ENCODE measurements around the gene PXK. TPM values are rescaled to one million over a fixed set of nuclear protein-coding genes. Genes with fewer than 3 reads are reported as not detected.
"Not testable (repeated sequence)": the region's sequence is repeated elsewhere in the genome, so short reads cannot be mapped to it uniquely, and the experiment has no call there.

The PXK gene
- 47.6 and 48.7 TPM in 2 replicates for total RNA-seq

DNA sequence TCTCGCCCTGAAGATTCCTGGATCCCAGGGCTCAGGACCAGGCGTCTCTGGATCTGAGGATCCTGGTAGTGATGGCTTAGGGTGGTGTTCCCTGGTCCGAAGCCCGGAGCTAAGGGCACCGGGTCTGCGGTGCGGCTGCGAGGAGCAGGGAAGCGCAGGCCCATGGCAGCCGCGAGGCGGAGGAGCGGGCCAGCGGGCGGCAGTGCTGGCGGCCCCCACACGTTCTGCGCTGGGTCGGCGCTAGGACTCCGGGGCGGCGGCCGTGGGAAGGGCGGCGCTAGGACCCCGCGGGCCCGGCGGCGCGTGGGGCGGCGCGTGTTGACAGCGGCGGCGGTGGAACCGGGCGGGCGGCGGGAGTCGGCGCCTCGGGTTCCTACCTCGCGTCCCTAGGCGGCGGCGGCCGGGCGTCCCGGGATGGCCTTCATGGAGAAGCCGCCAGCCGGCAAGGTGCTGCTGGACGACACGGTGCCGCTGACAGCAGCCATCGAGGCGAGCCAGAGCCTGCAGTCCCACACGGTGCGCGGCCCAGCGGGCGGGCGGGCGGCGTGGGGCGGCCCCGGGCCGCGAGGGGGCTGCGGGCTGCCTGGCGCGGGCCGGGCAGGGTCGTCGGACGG lies at the start of gene PXK:
Gene PXK (plus strand): TSS at position 318 of the 614 bp plus-strand sequence. CDS start 97 bp downstream, at position 415.
- Mint-ChIP-seq H3K4me1 (ENCODE audit: low read depth) (peaks cover 46% of the 10 kb centered on the region), H3K4me3 (ENCODE audit: low read depth) (peak within 1 kb of the TSS; percentile 100), H3K27ac (peak within 1 kb of the TSS; percentile 90), H3K9me3 (no peaks in the 10 kb centered on the region), H3K36me3 (ENCODE audit: low read depth) (peaks cover 17% of the 10 kb centered on the region), H3K27me3 (ENCODE audit: low read depth) (no peaks in the 10 kb centered on the region)
- DNase-seq (ENCODE audit: low spot score): peak; percentile 78
- intact Hi-C loops (cut with micrococcal nuclease): loop anchor here (1.0 to 10.0 kb wide), 2 partner anchors 8 to 52 kb away; no protein-coding TSS in a partner anchor

- H3K9me3 Mint-ChIP-seq: no peaks in the 10 kb centered on the region
- intact Hi-C loops (cut with micrococcal nuclease): no loop called here
- H3K27me3 Mint-ChIP-seq (ENCODE audit: low read depth): no peaks in the 10 kb centered on the region
- H3K4me3 Mint-ChIP-seq (ENCODE audit: low read depth): no peak overlapping the region
- peaks cover 28% of the 10 kb centered on the region for H3K36me3 Mint-ChIP-seq (ENCODE audit: low read depth)
- no peak for DNase-seq (ENCODE audit: low spot score)
- H3K4me1 Mint-ChIP-seq (ENCODE audit: low read depth): no peaks in the 10 kb centered on the region
- H3K27ac Mint-ChIP-seq: no peak overlapping the region
Measured at GRCh38 chr3:58285334-58285733, 47.4 kb upstream of the PXK start.

- no peak overlapping the region for H3K4me3 Mint-ChIP-seq (ENCODE audit: low read depth)
- peaks cover 29% of the 10 kb centered on the region for H3K36me3 Mint-ChIP-seq (ENCODE audit: low read depth)
- no peak overlapping the region for H3K27ac Mint-ChIP-seq
- intact Hi-C loops (cut with micrococcal nuclease): no loop called here
- H3K4me1 Mint-ChIP-seq (ENCODE audit: low read depth): no peaks in the 10 kb centered on the region
- no peaks in the 10 kb centered on the region for H3K27me3 Mint-ChIP-seq (ENCODE audit: low read depth)
- DNase-seq (ENCODE audit: low spot score): no peak
- no peaks in the 10 kb centered on the region for H3K9me3 Mint-ChIP-seq
Measured at GRCh38 chr3:58287354-58287753, 45.3 kb upstream of the PXK start.

DNA sequence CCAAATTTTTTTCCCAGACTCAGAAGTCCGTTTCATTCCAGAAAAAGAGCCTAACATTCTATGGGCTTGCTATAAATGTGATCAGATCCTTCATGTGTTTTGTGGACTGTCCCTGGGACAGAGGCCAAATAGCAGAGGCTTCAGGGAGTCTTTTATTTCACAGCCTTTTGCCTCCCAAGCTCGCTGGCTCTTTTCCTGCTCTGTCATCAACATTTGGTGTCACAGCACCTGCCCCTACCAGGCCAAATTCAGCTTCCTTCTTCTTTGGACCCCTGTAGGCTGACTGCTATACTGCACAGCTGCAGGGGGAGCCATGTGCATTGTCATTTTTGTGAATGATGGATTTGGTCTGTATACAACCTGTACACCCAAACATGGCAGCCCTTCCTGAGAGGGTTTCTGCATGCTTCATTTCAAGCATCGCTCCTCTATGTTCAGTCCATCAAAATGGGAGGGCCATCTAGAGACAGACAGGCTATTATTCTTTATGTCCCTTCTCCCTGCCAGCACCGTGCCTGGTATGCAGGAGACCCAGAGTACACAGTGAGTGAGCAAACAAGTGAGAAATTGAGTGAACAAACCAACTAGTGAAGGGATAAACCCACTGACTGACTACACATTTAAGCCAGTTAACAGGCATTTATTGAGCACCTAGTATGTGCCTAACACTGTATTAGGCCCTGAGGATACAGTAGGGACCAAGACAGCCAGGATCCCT lies 44.5 kb upstream of the PXK start:
- no peaks in the 10 kb centered on the region for H3K27me3 Mint-ChIP-seq (ENCODE audit: low read depth)
- H3K4me3 Mint-ChIP-seq (ENCODE audit: low read depth): no peak overlapping the region
- intact Hi-C loops (cut with micrococcal nuclease): no loop called here
- no peak for DNase-seq (ENCODE audit: low spot score)
- H3K36me3 Mint-ChIP-seq (ENCODE audit: low read depth): peaks cover 33% of the 10 kb centered on the region
- H3K4me1 Mint-ChIP-seq (ENCODE audit: low read depth): no peaks in the 10 kb centered on the region
- no peaks in the 10 kb centered on the region for H3K9me3 Mint-ChIP-seq
- no peak overlapping the region for H3K27ac Mint-ChIP-seq

GRCh38 chr3:58288964-58289613 lies 43.6 kb upstream of the PXK start:
- H3K9me3 Mint-ChIP-seq; H3K27me3 Mint-ChIP-seq (ENCODE audit: low read depth); H3K4me1 Mint-ChIP-seq (ENCODE audit: low read depth); intact Hi-C loops (cut with micrococcal nuclease); DNase-seq (ENCODE audit: low spot score); H3K4me3 Mint-ChIP-seq (ENCODE audit: low read depth); H3K27ac Mint-ChIP-seq: not testable (repeated sequence)
- H3K36me3 Mint-ChIP-seq (ENCODE audit: low read depth): peaks cover 36% of the 10 kb centered on the region

DNA sequence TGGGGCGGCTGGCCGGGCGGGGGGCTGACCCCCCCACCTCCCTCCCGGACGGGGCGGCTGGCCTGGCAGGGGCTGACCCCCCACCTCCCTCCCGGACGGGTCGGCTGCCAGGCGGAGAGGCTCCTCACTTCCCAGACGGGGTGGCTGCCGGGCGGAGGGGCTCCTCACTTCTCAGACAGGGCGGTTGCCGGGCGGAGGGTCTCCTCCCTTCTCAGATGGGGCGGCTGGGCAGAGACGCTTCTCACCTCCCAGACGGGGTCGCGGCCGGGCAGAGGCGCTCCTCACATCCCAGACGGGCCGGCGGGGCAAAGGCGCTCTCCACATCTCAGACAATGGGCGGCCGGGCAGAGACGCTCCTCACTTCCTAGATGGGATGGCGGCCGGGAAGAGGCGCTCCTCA lies 42.2 kb upstream of the PXK start:
- intact Hi-C loops (cut with micrococcal nuclease); H3K27ac Mint-ChIP-seq; H3K4me3 Mint-ChIP-seq (ENCODE audit: low read depth); H3K4me1 Mint-ChIP-seq (ENCODE audit: low read depth); DNase-seq (ENCODE audit: low spot score); H3K9me3 Mint-ChIP-seq; H3K27me3 Mint-ChIP-seq (ENCODE audit: low read depth): not testable (repeated sequence)
- H3K36me3 Mint-ChIP-seq (ENCODE audit: low read depth): peaks cover 29% of the 10 kb centered on the region

- H3K9me3 Mint-ChIP-seq: no peaks in the 10 kb centered on the region
- DNase-seq (ENCODE audit: low spot score): no peak
- intact Hi-C loops (cut with micrococcal nuclease): no loop called here
- no peaks in the 10 kb centered on the region for H3K27me3 Mint-ChIP-seq (ENCODE audit: low read depth)
- H3K4me1 Mint-ChIP-seq (ENCODE audit: low read depth): no peaks in the 10 kb centered on the region
- H3K36me3 Mint-ChIP-seq (ENCODE audit: low read depth): peaks cover 28% of the 10 kb centered on the region
- H3K27ac Mint-ChIP-seq: no peak overlapping the region
- no peak overlapping the region for H3K4me3 Mint-ChIP-seq (ENCODE audit: low read depth)
Measured at GRCh38 chr3:58291671-58292338, 40.9 kb upstream of the PXK start.

DNA sequence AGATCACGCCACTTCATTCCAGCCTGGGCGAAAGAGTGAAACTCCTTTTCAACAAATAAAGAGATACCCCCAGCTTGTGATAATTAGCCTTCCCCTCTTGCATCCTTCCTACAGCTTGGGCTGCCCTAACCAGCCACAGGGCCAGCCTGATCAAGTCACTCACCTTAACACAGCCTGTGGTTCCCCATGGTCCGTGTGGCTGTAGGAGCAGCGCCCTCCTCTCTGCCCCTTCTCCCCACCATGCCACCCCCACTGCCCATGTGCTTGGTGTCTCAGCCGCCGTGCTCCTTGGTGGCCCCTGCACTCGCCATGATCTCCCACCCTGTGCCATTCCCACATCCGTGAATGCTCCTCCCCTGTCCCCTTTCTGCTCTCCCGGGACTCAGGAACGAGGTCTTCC lies 39.8 kb upstream of the PXK start:
- H3K27ac Mint-ChIP-seq: no peak overlapping the region
- intact Hi-C loops (cut with micrococcal nuclease): no loop called here

GRCh38 chr3:58293516-58293915 lies 39.2 kb upstream of the PXK start:
- H3K4me3 Mint-ChIP-seq (ENCODE audit: low read depth): no peak overlapping the region
- peaks cover 20% of the 10 kb centered on the region for H3K36me3 Mint-ChIP-seq (ENCODE audit: low read depth)
- no peak for DNase-seq (ENCODE audit: low spot score)
- H3K27me3 Mint-ChIP-seq (ENCODE audit: low read depth): no peaks in the 10 kb centered on the region
- no peak overlapping the region for H3K27ac Mint-ChIP-seq
- H3K4me1 Mint-ChIP-seq (ENCODE audit: low read depth): no peaks in the 10 kb centered on the region
- intact Hi-C loops (cut with micrococcal nuclease): no loop called here
- no peaks in the 10 kb centered on the region for H3K9me3 Mint-ChIP-seq

More for the DNA sequence above, 39.8 kb upstream of the PXK start:
- no peaks in the 10 kb centered on the region for H3K9me3 Mint-ChIP-seq
- H3K27me3 Mint-ChIP-seq (ENCODE audit: low read depth): no peaks in the 10 kb centered on the region
- H3K4me1 Mint-ChIP-seq (ENCODE audit: low read depth): no peaks in the 10 kb centered on the region
- no peak for DNase-seq (ENCODE audit: low spot score)
- peaks cover 27% of the 10 kb centered on the region for H3K36me3 Mint-ChIP-seq (ENCODE audit: low read depth)
- H3K4me3 Mint-ChIP-seq (ENCODE audit: low read depth): no peak overlapping the region

DNA sequence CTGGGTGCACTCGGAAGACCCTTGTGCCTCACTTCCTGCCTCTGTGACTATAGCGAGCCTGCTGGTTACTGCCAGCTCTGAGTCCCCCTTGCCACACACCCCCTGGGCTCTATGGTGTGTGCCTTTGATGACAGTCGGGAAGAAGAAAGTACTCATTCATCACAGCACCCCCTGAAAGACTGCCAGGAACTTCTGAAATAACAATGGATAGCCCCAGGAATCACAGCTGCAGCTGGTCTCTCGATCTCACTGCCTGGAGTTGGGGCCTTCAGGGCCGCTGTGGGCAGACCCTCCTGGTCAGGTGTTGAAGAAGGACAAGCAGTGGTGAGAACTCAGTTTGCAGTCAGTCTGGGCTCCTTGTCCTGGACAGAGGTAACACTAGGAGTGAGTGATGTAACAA lies 36.4 kb upstream of the PXK start:
- intact Hi-C loops (cut with micrococcal nuclease): no loop called here
- Mint-ChIP-seq H3K4me1 (ENCODE audit: low read depth) (no peaks in the 10 kb centered on the region), H3K36me3 (ENCODE audit: low read depth) (peaks cover 15% of the 10 kb centered on the region), H3K4me3 (ENCODE audit: low read depth) (no peak overlapping the region), H3K9me3 (peaks cover 1% of the 10 kb centered on the region), H3K27me3 (ENCODE audit: low read depth) (no peaks in the 10 kb centered on the region), H3K27ac (no peak overlapping the region)
- no peak for DNase-seq (ENCODE audit: low spot score)

DNA sequence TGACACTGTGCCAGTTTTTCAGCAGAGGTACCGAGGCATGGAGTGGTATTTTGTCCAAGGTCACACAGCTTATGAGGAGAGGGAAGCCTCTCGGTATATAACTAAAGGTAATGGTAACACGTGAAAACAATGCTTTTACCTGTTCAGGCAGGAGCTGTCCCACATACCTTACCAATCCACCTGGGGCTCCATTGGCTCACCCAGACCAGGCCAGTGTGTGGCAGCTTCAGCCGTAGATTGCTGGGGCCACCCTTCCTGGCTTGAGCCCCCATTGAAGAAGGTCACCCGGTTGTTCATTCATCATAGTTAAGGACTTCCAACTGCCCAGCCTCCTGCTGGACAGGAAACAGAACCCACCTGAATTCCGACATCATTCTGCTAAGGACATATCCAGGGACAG lies 35.8 kb upstream of the PXK start:
- Mint-ChIP-seq H3K27ac (no peak overlapping the region), H3K36me3 (ENCODE audit: low read depth) (peaks cover 12% of the 10 kb centered on the region), H3K27me3 (ENCODE audit: low read depth) (no peaks in the 10 kb centered on the region), H3K9me3 (peaks cover 5% of the 10 kb centered on the region), H3K4me1 (ENCODE audit: low read depth) (no peaks in the 10 kb centered on the region), H3K4me3 (ENCODE audit: low read depth) (no peak overlapping the region)
- intact Hi-C loops (cut with micrococcal nuclease): no loop called here
- no peak for DNase-seq (ENCODE audit: low spot score)

DNA sequence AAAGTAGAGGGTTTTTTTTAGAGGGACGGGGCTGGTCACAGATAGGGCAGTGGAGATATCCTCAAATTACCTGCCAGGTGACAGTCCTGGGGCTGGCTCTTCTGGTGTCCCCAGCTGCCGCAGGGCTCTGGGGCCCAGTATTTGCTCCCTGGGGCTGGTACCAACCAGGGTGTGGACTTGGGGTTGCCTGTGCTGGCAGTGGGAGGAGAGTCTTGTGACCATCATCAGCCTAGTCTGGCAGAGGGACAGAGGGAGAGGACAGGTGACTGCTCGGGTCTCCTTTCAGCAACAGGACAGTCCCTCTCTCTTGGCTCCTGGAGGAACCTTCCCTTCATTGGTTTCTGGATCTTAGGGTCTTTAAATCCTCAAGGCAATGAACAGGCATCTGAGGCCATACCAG lies 34.5 kb upstream of the PXK start:
- DNase-seq (ENCODE audit: low spot score): no peak
- no peak overlapping the region for H3K27ac Mint-ChIP-seq
- peaks cover 5% of the 10 kb centered on the region for H3K9me3 Mint-ChIP-seq
- H3K4me3 Mint-ChIP-seq (ENCODE audit: low read depth): no peak overlapping the region
- H3K27me3 Mint-ChIP-seq (ENCODE audit: low read depth): no peaks in the 10 kb centered on the region
- peaks cover 3% of the 10 kb centered on the region for H3K36me3 Mint-ChIP-seq (ENCODE audit: low read depth)
- intact Hi-C loops (cut with micrococcal nuclease): no loop called here
- no peaks in the 10 kb centered on the region for H3K4me1 Mint-ChIP-seq (ENCODE audit: low read depth)

DNA sequence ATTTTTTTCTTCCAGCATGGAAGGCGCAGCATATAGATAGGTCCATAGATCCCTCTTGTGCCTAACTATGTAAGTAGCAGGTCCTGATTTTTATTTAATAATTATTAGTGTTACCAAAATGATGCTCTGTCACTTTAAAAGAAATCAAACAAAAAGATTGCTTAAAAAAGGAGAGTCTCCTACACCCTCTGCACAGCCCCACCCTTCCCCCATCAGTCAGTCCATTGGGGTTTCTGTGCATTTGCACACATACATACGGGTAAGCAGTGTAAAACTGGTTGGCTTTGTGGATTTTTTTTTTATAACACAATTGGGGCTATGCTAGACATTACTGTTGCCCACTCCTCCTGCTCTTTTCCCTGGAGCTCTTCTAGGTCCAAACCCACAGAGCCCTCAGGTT lies 33.6 kb upstream of the PXK start:
- intact Hi-C loops (cut with micrococcal nuclease): no loop called here
- Mint-ChIP-seq H3K36me3 (ENCODE audit: low read depth) (no peaks in the 10 kb centered on the region), H3K27ac (no peak overlapping the region), H3K4me3 (ENCODE audit: low read depth) (no peak overlapping the region), H3K27me3 (ENCODE audit: low read depth) (no peaks in the 10 kb centered on the region), H3K9me3 (peaks cover 5% of the 10 kb centered on the region), H3K4me1 (ENCODE audit: low read depth) (no peaks in the 10 kb centered on the region)
- DNase-seq (ENCODE audit: low spot score): no peak
